Measurements from ENCODE around the gene SHISA9. TPM values are rescaled to one million over a fixed set of nuclear protein-coding genes. Genes with fewer than 3 reads are reported as not detected.

The SHISA9 gene
- total and polyA plus RNA-seq, 12 donors = 0.04 to 4.8 (median 0.35) TPM

GRCh38 chr16:12878973-12879372 lies 22.4 kb upstream of the SHISA9 start:
- TF ChIP-seq CTCF (IDR thresholded peaks at IDR 0.05) = no peak
- no peak for TF ChIP-seq POLR2A (IDR thresholded peaks at IDR 0.05)
- no peak overlapping the region for H3K27ac ChIP-seq
- no peak overlapping the region for H3K4me3 ChIP-seq
- DNase-seq = no peak
- H3K4me1 ChIP-seq (replicated peaks in 1 of 2) = no peaks in the 10 kb centered on the region
- no peaks in the 10 kb centered on the region for H3K27me3 ChIP-seq
- H3K9me3 ChIP-seq (replicated peaks in 1 of 3) = no peaks in the 10 kb centered on the region
- H3K36me3 ChIP-seq (replicated peaks in 1 of 2) = no peaks in the 10 kb centered on the region
- WGBS, 4 donors = 77 to 81% (median 79%) methylated on average over 4 of the region's 4 CpGs
- intact Hi-C loops (cut with DNase I) = no loop called here

- intact Hi-C loops (cut with DNase I) = no loop called here
- no peak for TF ChIP-seq CTCF (IDR thresholded peaks at IDR 0.05)
- no peak for TF ChIP-seq POLR2A (IDR thresholded peaks at IDR 0.05)
- no peaks in the 10 kb centered on the region for H3K4me1 ChIP-seq (replicated peaks in 1 of 2)
- 79 to 100% (median 95%) methylated on average over 2 of the region's 2 CpGs for WGBS, 4 donors
- no peaks in the 10 kb centered on the region for H3K36me3 ChIP-seq (replicated peaks in 1 of 2)
- DNase-seq = no peak
- no peaks in the 10 kb centered on the region for H3K27me3 ChIP-seq
- no peak overlapping the region for H3K4me3 ChIP-seq
- H3K27ac ChIP-seq = no peak overlapping the region
- no peaks in the 10 kb centered on the region for H3K9me3 ChIP-seq (replicated peaks in 1 of 3)
Measured at GRCh38 chr16:12879812-12880211, 21.6 kb upstream of the SHISA9 start.

GRCh38 chr16:12881182-12881581 lies 20.2 kb upstream of the SHISA9 start:
- WGBS, 4 donors = 54 to 70% (median 63%) methylated on average over 3 of the region's 3 CpGs
- TF ChIP-seq CTCF (IDR thresholded peaks at IDR 0.05) (no peak), POLR2A (IDR thresholded peaks at IDR 0.05) (no peak)

GRCh38 chr16:12881740-12882139 lies 19.7 kb upstream of the SHISA9 start:
- H3K4me3 ChIP-seq = no peak overlapping the region
- 27 to 75% (median 59%) methylated on average over 1 of the region's 1 CpG for WGBS, 4 donors
- H3K27ac ChIP-seq = no peak overlapping the region
- H3K9me3 ChIP-seq (replicated peaks in 1 of 3) = no peaks in the 10 kb centered on the region
- DNase-seq = no peak
- H3K4me1 ChIP-seq (replicated peaks in 1 of 2) = no peaks in the 10 kb centered on the region
- intact Hi-C loops (cut with DNase I) = no loop called here
- no peaks in the 10 kb centered on the region for H3K27me3 ChIP-seq
- TF ChIP-seq POLR2A (IDR thresholded peaks at IDR 0.05) (no peak), CTCF (IDR thresholded peaks at IDR 0.05) (no peak)
- no peaks in the 10 kb centered on the region for H3K36me3 ChIP-seq (replicated peaks in 1 of 2)

More at GRCh38 chr16:12881182-12881581, 20.2 kb upstream of the SHISA9 start:
- intact Hi-C loops (cut with DNase I) = no loop called here
- Histone ChIP-seq H3K36me3 (replicated peaks in 1 of 2) (no peaks in the 10 kb centered on the region), H3K4me3 (no peak overlapping the region), H3K4me1 (replicated peaks in 1 of 2) (no peaks in the 10 kb centered on the region), H3K9me3 (replicated peaks in 1 of 3) (no peaks in the 10 kb centered on the region), H3K27ac (no peak overlapping the region), H3K27me3 (no peaks in the 10 kb centered on the region)
- DNase-seq = no peak
